Fibroblast of skin of left quadriceps (primary cell): Measurements from ENCODE around the gene CDCP2.

Source experiments
- DNase-seq, 2 experiments: peaks; one replicate each; pipeline ENCODE4 v3.0.0-alpha.2; 2013; ENCODE audit warnings: low read depth in 2 of 2

CDCP2 gene

DNA sequence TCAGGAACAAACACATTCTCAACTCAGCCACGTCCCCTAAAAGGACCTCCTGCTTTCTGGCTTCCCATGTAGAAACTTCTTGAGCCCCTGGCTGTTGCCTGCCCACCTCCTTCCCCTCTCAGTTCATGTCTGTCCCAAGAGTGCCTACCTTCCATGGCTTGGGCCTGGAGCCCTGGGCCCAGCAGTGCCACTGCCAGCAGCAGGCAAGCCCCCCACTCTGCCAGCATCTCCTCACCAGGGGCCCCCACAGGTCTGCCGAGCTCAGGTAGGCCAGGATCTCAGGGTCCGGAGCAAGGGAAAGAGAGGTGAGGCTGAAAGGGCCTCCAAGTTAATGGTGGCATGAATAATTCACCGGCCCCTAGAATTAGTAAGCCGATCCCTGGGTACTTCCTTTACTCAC, at the start of gene CDCP2:
Gene CDCP2, minus strand, starts transcription at position 305 of the 400 bp plus-strand sequence. Its CDS starts 78 bp downstream, at position 227.
- no peak for DNase-seq

DNA sequence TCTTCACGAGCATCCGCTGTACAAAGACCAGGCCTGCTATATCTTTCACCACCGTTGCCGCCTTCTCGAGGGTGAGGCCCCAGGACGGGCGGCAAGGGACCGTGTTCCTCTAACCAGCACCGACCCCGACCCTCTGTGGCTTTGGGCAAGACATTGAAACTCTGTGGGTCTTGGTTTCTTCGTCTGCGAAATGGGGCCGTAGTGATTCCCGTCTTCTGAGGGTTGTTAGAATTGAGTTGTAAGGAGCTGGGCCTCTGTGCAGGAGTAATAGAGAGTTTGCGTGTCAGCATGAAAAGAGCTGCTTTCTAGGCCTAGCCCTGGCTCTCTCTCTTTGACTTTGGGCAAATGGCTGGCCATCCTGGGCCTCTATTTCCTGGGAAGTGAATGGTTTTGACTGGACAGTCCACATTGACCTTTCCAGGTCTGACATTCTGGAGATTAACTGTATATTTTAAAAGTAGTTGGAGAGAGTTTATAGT, 47.8 kb upstream of the CDCP2 start:
- no peak for DNase-seq

DNA sequence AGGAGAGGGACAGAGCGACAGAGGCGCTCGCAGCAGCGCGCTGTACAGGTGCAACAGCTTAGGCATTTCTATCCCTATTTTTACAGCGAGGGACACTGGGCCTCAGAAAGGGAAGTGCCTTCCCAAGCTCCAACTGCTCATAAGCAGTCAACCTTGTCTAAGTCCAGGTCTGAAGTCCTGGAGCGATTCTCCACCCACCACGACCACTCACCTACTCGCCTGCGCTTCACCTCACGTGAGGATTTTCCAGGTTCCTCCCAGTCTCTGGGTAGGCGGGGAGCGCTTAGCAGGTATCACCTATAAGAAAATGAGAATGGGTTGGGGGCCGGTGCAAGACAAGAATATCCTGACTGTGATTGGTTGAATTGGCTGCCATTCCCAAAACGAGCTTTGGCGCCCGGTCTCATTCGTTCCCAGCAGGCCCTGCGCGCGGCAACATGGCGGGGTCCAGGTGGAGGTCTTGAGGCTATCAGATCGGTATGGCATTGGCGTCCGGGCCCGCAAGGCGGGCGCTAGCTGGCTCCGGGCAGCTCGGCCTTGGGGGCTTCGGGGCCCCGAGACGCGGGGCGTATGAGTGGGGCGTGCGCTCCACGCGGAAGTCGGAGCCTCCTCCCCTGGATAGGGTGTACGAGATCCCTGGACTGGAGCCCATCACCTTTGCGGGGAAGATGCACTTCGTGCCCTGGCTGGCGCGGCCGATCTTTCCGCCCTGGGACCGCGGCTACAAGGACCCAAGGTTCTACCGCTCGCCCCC, 47.1 kb upstream of the CDCP2 start, which contains the start of the genes CYB5RL and MRPL37:
Gene CYB5RL, minus strand, starts transcription at position 266 of the 754 bp plus-strand sequence. CDS start 4,414 bp downstream, outside the sequence.
Gene MRPL37, plus strand, starts transcription at position 403 of the 754 bp plus-strand sequence. Its CDS starts 77 bp downstream, at position 480.
- DNase-seq, result peak; percentile 93 to 95

DNA sequence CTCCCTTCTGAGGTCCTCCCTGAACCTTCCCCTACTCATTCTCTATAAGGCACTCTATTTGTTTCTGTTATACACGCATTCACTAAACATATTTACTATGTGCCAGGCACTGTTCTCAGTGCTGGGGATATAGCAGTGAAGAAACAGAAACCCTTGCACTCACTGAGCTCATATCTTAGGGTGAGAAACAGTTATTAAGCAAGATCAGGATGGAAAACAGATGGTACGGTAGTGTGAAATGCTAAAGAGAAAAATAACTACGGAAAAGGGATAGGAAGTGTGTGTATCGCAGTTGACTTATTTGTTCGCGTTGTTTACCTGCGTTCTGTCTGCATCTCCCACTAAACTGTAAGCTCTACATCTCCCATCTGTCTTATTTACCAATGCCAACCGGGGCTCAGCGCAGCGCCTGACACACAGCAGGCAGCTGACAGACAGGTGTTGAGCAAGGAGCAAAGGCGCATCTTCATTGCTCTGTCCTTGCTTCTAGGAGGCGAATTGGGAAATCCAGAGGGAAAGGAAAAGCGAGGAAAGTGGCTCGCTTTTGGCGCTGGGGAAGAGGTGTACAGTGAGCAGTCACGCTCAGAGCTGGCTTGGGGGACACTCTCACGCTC, 46.5 kb upstream of the CDCP2 start:
- DNase-seq, result no peak

DNA sequence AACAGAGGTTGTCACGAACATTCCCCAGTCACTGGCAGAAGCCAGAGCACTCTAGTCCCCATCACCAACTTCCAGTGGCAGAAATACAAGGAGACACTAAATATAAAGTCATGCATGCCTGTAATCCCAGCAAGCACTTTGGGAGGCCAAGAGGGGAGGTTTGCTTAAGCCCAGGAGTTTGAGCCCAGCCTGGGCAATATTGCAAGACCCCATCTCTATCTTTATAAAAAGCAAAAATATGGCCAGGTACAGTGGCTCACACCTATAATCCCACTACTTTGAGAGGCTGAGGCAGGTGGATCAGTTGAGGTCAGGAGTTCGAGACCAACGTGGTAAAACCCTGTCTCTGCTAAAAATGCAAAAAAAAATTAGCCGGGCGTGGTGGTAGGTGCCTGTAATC, 40.7 kb upstream of the CDCP2 start:
- DNase-seq, result no peak

DNA sequence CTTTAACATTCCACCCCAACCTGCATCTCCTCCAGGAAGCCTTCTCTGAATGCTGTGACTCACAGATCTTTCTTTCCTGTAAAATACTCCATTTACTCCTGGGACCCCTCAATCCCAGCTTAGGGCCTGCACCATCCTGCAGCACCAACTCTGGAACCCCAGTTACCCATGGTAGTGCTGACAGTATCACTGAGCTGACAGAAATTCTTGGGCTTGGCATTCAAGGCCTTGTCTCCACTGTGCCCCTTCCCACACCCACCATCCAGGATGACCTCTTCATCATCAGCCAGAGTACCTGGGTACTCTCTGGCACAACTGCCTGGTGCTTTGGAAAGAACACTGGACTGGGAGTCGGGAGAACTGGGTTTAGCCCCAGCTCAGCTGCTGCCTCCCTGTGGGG, 38.7 kb upstream of the CDCP2 start:
- DNase-seq, result no peak

DNA sequence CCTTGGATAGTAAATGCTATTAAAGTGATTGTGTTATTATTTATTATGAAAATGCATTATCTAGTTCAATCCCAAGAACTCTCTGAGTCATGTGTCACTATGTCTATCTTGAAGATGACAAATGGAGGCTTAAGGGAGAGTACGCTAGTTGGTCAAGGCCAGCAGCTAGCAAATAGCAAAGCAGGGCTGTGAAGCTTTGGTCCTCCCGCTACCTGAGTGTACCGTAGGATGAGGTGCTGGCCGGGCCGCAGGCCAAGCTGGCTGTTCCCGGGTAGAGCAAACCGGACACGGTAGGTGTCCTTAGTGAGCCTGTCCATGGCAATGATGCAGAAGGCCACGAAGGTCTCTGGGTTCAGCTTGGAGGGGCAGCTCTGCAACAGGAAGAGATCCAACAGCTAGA, 37.7 kb upstream of the CDCP2 start:
- no peak for DNase-seq

DNA sequence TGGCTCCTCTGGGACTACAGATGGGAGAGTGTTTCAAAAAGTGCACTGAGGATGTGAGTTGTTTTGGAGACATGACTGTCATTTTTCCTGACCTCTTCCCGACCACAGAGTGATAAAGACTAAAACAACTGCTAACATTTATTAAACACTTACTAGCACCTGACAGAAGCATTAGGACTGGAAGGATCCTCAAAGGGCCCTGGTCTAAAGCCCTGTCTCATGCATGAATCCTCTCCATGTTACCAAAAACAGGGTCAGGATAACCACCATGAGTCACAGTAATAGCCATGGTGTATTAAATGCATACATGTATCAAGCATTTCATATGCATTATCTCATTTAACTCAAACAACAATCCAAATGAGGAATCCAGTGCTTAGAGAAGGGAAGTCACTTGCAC, 35.5 kb upstream of the CDCP2 start:
- DNase-seq, result no peak

DNA sequence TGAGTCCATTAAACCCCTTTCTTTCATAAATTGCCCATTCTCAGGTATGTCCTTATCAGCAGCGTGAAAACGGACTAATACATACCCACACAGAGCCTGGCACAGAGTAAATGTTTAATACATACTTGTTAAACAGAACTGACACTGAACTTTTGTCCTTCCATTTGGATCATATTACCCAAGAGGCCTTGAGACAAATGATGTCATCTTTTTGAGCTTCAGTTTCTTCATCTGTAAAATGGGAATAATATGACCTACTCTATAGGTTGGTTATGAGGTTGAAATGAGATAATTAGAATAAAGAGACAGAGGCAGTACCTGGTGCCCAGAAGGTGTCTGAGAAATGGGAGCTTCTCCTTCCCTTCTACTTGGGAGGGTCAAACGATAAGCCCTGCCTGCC, 33.3 kb upstream of the CDCP2 start:
- no peak for DNase-seq

DNA sequence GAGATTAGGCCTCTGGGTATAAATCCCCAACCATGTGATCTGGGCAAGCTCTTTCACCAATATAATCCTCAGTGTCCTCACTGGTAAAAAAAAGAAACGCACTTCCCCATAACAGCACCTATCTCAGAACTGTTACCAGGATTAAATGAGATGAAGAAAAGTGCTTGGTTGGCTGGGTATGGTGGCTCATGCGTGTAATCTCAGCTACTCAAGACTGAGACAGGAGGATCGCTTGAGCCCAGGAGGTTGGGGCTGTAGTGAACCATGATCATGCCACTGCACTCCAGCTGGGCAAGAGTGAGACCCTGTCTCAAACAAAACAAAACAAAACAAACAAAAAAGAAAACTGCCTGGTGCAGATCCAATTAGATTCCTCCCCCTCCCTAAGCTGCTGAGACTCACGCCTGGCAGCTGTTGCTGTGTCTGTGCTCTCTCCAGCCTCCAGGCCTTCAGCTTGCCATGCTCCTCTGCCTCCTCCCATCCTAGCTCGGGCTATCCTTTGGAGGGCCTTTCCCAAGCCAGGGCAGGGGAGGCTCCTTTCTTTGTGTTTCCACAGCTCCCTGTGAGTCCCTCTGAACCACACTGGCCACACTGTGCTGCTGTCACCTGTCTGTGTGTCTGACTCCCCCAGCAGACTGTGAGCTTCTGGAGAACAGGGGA, 28.0 kb upstream of the CDCP2 start:
- DNase-seq, result no peak

DNA sequence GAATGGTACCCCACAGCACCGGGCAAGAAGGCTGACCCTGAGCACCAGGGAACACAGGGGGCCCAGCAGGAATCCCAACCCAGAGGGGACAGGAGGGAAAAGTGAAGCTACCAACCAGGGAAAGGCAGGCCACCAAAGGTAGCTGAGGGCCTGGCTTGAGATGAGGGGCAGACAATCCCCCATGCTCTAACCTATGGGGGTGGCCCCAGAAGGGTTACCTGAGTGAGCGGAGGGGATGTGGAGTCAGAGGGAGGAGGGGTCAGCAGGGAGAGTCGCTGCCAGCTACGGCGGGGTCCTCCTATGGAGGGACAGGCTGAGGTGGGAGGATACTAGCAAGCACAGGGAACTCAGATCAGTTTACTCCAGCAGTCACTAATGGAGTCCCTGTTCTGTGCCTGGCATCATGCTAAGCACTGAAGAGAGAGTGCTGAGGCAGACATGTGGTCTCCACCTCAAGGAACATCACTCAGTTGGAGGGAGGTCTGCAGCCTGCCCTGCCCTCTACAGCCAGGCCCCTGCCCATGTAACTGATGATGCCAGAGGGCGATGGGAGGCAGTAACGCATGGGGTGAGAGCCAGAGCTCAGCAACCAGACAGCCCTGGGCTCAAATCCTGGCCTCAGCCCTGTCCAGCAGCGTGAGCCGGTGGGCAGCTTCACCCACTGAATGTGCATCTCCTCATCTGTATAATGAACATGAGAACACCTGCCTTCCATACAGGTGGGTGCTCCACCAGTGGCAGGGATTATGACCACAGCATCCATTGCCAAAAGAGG, 25.7 kb upstream of the CDCP2 start:
- DNase-seq, result no peak

DNA sequence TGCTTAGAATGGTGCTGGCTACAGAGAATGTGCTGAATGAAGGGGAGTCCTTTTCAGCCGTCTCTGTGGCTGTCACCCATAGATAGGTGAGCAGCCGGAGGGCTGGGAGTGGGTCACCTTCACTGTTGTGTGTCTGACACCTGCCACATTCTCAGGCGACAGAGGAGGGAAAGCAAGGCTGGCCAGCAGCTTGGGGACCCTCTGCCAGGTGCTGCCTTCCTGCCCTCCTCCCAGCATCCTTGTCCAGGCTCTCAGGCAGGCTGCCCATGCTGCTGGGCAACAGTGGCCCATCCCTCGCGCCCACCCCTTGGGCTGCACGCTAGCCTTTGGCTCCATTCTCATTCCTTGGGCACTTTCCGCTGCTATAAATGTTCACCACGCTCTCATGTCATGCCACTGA, 24.9 kb upstream of the CDCP2 start:
- DNase-seq, result no peak

DNA sequence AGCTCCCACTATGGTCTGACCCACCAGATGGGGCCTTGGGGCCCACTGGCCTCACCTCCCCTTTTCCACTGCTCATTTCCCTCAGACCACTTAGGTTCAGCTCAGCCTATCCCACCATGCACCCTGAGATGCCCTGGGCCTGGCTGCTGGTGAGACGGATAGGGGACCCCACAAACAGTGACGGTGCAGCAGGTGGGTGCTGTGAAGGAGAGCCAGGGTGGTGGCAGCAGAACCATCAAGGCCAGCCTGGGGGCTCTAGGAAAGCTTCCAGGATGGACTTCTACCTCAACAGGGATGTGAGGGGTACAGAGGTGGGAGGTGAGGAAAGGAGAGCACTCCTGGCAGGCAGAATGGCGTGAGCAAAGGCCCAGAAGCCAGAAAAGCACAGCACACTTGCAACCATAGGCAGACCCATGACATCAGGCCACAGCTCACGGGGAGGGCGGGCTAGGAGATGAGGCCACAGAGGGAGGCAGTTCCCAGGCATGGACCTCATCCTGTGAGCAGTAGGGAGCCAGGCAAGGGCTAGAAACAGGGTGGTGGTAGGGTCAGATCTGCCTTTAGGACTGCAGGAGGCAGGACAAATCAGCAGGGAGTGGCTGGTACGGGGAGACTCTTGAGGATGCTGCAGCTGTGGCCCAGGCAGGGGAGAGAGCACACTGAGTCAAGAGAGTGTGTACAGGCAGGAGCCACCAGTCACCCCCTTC, 24.0 kb upstream of the CDCP2 start:
- no peak for DNase-seq

DNA sequence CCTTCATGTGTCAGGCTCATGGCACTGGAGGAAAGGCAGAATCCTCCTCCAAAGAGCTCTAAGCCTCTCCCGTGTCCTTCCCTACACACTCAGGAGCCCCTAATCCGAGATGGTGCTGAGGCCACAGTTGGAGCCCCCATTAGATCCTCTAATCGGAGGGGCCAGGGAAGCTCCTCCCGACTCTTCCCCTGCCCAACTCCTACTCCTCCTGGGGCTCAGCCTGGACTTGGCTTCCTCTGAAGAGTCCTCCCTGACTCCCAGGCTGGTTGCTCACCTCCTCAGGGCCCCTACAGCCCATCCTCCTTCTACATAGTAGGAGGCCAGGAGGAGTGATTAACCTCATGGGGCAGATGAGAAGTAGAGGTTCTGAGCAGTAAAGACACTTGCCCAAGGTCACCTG, 21.3 kb upstream of the CDCP2 start:
- no peak for DNase-seq

DNA sequence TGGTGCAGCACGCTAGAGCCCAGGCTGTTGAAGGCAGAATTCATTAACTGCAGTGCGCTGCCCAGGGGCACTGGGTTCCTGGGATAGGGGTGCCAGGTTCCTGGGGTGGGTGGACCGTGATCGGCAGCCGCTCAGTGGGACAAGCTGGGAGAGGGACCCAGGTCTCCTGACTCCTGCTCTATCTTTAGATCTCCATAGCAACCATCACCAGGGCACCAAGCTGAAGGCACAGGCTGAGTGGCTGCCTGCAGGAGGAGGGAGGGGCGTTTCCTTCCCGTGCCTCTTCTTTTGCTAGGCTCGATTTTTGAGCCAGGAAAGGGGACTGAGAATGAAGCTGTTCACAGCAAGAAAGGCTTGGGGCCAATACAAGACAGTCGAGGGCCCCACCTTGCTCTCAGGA, 20.9 kb upstream of the CDCP2 start:
- no peak for DNase-seq

DNA sequence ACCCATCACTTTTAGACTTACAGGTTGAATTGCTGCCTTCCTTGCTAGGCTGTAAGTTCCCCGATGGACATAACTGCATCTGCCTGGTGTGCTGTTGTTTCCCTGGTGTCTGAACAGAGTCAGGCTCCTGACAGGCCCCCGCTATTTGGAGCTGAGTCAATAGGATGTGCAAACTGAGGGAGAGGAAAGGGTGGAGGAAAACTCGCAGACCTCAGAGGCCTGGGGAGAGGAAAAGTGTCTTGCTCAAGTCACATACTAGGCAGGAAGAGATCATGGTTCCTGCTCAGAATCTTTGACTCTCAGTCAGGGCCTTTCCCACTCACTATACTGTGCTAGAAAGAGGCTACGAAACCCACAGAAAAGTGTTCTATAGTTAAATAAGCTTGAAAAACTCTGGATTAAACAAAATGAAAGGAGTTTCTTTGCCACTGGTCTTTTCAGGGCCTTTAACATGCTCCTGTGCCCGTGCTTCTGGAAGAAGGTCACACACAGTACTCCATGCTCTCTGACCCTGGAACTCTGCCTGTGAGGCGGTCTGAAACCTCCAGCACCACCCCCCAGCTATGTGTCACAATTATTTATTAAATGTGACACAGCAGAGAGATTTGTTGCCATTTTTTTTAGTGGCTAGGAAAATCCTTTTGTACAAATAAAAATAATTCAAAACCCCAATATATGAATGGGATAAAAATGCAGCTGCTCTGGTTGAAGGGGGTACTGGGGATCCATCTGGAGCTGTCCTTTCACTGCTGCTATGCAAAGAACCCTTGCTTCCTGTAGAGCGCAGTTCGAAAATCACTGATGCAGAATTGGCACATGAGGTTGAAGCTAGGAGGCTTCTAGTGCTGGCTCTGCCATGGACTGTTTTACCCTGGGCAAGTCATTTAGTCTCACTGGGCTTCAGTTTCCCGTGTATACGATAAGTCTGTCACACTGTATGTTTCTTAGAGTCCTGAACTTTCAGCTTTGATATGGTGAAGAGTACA, 20.1 kb upstream of the CDCP2 start:
- DNase-seq, result no peak

DNA sequence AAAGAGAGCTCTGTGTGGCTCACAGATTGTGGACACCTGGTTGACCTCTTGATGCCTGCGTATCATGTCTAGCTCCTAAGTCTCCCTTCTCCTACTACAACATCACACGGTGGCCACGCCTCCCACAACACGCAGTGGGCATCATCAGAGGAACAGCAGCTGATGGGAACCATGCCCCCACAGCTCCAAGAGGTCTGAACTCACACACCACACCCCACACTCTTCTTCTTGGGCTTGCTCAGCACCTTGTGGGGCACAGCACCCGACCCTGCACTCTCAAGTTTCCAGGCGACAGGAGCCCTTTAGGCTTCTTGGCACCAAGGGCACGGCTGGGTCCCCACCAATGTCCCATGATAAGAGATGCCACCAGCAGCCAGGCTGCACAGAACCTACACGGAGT, 18.8 kb upstream of the CDCP2 start:
- no peak for DNase-seq

DNA sequence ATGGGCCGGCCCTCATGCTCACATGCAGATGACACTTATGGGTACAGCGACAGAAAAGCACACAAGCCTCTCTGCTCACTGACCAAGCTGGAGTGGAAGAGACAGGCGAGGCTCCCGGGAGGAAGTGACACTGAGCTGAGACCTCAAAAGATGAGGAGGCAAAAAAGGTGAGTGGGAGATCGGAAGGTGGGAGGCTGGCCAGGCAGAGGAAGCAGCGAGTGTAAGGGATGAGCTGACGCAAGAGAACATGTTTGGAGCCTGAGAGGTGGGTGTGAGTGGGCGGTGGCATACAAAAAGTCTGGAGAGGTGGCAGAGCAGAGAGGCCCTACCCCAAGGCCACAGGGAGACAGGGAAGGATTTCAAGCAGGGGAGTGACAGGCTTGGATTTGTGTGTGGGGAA, 18.2 kb upstream of the CDCP2 start:
- DNase-seq, result no peak

DNA sequence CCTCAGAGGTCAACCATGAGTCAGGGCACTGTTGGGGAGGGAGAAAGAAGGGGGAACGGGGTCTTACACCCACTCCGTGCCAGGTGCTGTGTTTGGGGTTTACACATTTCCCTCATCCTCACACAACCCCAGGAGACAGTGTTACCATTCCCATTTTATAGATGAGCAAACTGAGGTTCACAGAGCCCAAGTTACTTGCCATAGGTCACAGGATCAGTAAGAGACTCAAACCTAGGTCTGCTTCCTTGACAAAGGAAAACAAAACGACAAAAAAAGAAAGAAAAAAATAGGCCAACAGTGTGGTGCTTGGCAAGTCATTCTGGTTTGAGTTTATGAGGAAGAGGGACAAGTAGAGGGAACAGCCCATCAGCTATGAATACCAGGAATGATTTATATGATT, 16.3 kb upstream of the CDCP2 start:
- no peak for DNase-seq
